Skeletal muscle cell (primary cell): ENCODE data around the gene IL23R.
A peak's percentile ranks its signal among the peaks of the same experiment; 100 is the strongest.
"Not testable (repeated sequence)": the region's sequence is repeated elsewhere in the genome, so short reads cannot be mapped to it uniquely, and the experiment has no call there.

Source experiments
- DNase-seq: peaks from one replicate; pipeline ENCODE4 v3.0.0-alpha.2; 2010; ENCODE audit warnings: low read depth
- H3K4me3 ChIP-seq: 2 replicates; pipeline ENCODE4 v1.5.1; 2011; ENCODE audit warnings: low read depth, mild to moderate bottlenecking, control low read depth, low read length, moderate library complexity

Gene IL23R

GRCh38 chr1:67166196-67166595, at the start of gene IL23R:
Gene IL23R, plus strand, starts transcription at chr1:67166454. Its CDS starts 1,667 bp downstream, at chr1:67168121.
- H3K4me3 ChIP-seq, result no peak within 1 kb of the TSS
- DNase-seq, result no peak

DNA sequence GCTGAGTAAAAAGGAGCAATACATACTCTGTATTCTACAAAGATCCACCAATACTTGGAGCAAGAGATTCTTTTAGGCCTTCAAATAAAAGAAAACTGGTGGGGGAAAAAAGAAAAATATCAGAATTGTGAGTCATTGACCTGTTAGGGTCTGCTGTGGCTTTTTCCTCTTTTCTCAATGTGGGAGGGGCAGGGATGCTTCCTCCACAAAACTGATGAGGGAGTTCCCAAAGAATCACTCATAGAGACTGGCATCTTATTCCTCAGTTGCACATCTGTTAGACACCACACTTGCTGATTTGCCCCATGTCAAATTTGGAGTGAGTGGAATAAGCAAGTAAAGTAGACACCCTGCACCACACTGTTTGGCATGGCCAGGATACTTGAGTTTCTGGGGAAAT, 48.1 kb upstream of the IL23R start:
- no peak for DNase-seq
- no peak overlapping the region for H3K4me3 ChIP-seq

- DNase-seq, result no peak
- no peak overlapping the region for H3K4me3 ChIP-seq
Measured at GRCh38 chr1:67118646-67119045, 47.6 kb upstream of the IL23R start.

- DNase-seq, result no peak
- no peak overlapping the region for H3K4me3 ChIP-seq
Measured at GRCh38 chr1:67120855-67121619, 45.2 kb upstream of the IL23R start.

GRCh38 chr1:67124455-67124854, 41.8 kb upstream of the IL23R start:
- DNase-seq, result no peak
- no peak overlapping the region for H3K4me3 ChIP-seq

- no peak overlapping the region for H3K4me3 ChIP-seq
- DNase-seq, result no peak
Measured at GRCh38 chr1:67126111-67126746, 40.0 kb upstream of the IL23R start.

GRCh38 chr1:67126974-67127373, 39.3 kb upstream of the IL23R start:
- DNase-seq, result no peak
- H3K4me3 ChIP-seq, result no peak overlapping the region

- no peak for DNase-seq
- H3K4me3 ChIP-seq, result no peak overlapping the region
Measured at GRCh38 chr1:67130673-67131072, 35.6 kb upstream of the IL23R start.

DNA sequence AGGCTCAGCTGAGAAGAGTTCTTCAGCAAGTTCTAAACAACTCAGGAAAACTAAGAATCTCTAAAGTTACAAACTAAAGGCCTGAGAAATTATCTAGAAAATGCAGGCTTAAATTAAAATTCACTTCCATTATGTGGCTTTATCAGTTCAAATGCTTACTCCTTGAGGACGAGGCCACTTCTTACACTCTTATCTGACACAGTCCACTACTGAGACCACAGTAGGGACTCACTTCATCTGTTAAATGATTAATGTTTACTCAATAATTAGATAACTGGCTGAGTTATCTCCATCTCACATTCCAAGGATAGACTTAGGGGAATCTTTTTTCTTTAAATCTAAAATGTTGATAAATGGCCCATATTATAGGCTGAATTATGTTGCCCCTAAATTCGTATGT, 33.1 kb upstream of the IL23R start:
- DNase-seq, result no peak
- H3K4me3 ChIP-seq, result no peak overlapping the region

DNA sequence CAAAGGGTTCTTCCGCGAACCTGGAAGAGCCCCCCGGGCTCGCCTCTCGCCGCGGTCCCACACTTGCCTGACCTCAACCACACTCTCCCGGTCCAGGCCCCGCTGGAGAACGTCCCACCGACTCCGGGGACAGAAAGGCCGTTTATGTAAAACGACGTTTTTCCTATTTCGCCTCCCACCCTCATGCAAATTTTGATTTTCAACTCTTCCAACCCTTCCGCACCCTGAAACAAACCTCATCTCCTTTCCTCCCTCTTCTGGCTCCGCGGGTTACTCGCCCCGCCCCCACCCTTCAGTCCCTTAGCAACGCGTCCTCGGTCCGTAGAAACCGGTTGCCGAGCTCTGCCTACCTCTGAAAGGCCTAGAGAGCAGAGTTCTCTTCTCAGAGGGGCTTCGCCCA, 31.6 kb upstream of the IL23R start, which contains the start of gene C1orf141:
C1orf141 (minus strand) TSS at position 276 of the 400 bp plus-strand sequence. CDS start 7,730 bp downstream, outside the sequence.
- DNase-seq, result no peak

DNA sequence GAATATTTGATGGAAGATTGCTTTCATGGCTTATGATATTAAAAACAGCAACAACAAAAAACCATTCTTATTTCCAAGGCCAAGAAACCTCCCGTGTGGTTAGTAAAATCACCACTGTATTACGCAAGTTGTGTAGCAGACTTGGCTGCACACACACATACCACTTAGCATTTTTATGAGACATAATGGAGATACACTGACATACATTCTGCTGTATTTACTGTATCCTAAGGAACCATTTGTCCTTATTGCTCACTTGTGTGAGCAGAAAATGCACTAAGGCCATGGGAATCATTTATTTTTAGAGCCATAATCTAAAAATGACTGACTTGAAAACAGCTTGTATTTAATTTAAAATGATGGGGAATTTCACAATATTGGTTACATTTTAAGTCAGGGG, 30.9 kb upstream of the IL23R start:
- H3K4me3 ChIP-seq, result no peak overlapping the region
- peak; percentile 88 for DNase-seq

More for the DNA sequence above, 31.6 kb upstream of the IL23R start, which contains the start of gene C1orf141:
- peak within 1 kb of the TSS; percentile 40 for H3K4me3 ChIP-seq

DNA sequence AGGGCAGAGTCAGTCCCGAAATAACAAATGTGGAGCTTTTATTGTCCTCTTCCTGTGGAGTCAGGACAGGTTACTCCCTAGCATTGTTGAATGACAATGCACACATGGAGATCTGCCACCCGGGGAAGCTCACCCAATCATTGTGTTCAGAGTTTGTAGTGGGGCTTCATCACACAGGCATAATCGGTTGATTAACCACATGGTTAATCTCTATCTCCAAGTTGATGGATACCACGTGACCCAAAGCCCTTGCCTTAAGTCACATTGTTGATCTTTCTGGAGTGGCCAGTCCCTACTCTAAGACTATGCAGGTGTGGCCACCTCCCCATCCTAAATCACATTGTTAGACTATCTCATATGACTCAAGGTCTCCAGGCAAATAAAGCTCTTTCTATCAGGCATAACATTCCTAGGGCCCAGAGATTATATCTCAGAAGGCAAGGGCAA, 28.9 kb upstream of the IL23R start:
- no peak overlapping the region for H3K4me3 ChIP-seq
- no peak for DNase-seq

GRCh38 chr1:67138813-67139499, 27.3 kb upstream of the IL23R start:
- no peak overlapping the region for H3K4me3 ChIP-seq
- no peak for DNase-seq

DNA sequence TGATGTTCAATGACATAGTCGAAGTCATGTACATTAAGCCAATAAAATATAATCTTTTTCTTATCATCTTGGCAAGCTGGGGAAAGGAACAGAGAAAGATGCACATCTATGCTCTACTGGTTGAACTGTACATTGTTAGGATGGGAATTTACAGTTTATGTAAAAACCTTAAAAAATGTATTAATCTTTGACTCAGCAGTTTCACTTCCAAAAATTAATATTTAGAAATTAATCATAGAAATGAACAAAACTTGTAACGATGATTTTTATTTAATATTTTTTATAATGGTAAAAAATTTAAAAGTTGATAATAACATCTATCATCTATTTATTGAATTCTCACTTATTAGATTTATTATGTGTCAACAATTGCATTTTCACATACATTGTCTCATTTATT, 25.8 kb upstream of the IL23R start:
- H3K4me3 ChIP-seq, result no peak overlapping the region
- DNase-seq, result no peak

GRCh38 chr1:67141832-67142231, 24.4 kb upstream of the IL23R start:
- H3K4me3 ChIP-seq, DNase-seq: not testable (repeated sequence)

DNA sequence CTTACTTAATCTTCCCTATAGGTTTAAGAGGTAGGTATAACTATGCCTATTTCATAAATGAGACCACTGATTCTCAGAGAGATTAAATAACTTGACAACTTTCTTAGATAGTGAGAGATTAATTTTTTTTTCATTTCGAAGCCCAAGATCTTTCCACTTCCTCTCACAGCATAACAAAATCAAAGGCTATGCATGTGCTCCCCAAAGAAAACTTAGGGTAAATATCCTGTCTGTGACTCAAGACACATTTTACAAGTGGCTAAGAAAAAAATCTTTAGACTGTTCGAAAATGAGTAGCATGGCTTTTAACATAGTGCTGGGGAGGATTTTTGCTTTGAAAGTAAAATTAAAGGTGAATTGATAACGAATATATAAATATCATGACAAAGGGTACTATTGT, 23.3 kb upstream of the IL23R start:
- no peak overlapping the region for H3K4me3 ChIP-seq
- no peak for DNase-seq

DNA sequence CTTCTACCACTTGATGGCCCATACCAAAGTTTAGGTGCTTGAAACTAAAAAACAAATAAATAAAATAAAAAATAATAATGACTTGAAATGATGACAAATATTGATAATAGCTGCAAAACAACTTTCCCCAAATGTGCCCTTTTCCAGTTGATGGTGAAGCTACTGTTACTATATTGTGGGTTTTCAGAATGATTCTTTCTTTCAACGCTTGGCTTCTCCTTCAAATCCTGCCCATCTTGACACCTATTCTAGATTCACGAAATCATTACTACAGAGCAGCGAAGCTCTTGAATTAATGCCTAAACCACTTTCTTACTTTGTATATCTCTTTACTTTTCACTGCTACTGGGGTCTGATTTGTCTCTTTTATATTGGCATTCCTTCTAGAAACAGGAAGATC, 22.3 kb upstream of the IL23R start:
- H3K4me3 ChIP-seq, result no peak overlapping the region
- no peak for DNase-seq

GRCh38 chr1:67144696-67145095, 21.6 kb upstream of the IL23R start:
- H3K4me3 ChIP-seq, result no peak overlapping the region
- no peak for DNase-seq

DNA sequence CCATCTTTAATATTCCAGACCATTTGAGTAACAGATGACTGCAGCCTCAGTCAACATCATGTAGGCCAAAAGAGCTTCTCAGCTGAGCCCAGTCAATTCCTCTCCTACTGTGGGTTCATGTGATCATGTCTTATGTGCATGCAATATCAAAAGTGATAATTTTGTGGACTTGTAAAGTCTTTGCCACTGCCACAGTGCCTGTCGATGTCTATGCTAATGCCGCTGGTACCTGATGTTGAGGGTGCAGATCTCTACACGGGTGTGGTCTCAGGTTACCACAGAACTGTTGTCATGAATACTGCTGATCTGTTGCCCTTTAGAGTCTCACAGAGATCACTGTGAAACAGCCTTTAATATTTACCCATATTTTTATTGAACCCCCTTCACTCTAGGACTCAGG, 20.2 kb upstream of the IL23R start:
- no peak overlapping the region for H3K4me3 ChIP-seq
- DNase-seq, result no peak

DNA sequence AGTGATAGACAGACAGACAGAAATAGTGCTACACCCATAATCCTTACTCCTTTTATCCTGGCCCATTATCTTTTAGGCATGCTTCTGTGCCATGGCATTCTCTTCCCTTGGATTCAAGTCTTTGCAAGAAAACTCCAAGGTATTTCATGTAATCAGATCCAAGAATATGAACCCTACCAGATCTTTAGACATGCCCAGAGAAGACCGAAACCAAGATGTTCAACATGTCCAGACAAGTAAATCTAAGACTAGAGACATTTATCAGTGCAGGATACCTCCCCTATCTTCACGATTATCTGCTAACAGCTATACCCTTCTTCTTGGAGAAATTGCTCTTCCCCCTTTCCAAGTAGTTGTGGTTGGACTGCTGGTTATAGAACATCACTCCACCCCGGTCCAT, 19.7 kb upstream of the IL23R start:
- H3K4me3 ChIP-seq, result no peak overlapping the region
- DNase-seq, result no peak
